Epithelial cell of esophagus (primary cell): ENCODE results near the gene LMO2.
"Not testable (repeated sequence)": the region's sequence is repeated elsewhere in the genome, so short reads cannot be mapped to it uniquely, and the experiment has no call there.

ENCODE experiments used
- DNase-seq: peaks from one replicate; pipeline ENCODE4 v3.0.0; 2010; ENCODE audit warnings: low read depth
- H3K4me3 ChIP-seq: 2 replicates; pipeline ENCODE4 v1.5.1; 2011; ENCODE audit warnings: mild to moderate bottlenecking, low read length, control low read depth
- TF ChIP-seq, protein P1 (sequence below): IDR thresholded peaks from 2 replicates; pipeline ENCODE4 v1.5.1; 2011; ENCODE audit warnings: low read depth, mild to moderate bottlenecking, low read length, control low read depth, inconsistent platforms; ENCODE audit not compliant: insufficient read depth; ENCODE audit errors: missing control alignments

LMO2 gene

DNA sequence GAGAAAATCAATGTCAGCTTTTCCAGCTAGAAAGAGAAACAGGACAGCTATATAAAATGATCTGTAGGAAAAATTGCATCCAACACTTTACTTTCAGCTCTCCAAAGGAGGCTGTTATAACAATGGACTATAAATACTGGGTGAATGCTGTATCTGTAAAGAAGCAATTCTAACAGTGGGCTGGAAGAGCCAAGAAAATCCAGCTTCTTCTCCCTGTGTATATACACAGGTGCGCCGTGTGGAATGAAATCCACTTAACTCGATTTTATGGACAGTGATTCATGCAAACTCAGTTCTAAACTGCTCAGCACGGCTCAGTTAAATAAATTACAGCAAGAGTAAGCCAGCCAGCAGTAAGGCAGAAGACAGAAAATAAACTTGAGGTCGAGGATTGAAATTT lies 32.5 kb upstream of the LMO2 start:
- no peak overlapping the region for H3K4me3 ChIP-seq
- TF ChIP-seq, protein P1, sequence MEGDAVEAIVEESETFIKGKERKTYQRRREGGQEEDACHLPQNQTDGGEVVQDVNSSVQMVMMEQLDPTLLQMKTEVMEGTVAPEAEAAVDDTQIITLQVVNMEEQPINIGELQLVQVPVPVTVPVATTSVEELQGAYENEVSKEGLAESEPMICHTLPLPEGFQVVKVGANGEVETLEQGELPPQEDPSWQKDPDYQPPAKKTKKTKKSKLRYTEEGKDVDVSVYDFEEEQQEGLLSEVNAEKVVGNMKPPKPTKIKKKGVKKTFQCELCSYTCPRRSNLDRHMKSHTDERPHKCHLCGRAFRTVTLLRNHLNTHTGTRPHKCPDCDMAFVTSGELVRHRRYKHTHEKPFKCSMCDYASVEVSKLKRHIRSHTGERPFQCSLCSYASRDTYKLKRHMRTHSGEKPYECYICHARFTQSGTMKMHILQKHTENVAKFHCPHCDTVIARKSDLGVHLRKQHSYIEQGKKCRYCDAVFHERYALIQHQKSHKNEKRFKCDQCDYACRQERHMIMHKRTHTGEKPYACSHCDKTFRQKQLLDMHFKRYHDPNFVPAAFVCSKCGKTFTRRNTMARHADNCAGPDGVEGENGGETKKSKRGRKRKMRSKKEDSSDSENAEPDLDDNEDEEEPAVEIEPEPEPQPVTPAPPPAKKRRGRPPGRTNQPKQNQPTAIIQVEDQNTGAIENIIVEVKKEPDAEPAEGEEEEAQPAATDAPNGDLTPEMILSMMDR = no peak
- no peak for DNase-seq

DNA sequence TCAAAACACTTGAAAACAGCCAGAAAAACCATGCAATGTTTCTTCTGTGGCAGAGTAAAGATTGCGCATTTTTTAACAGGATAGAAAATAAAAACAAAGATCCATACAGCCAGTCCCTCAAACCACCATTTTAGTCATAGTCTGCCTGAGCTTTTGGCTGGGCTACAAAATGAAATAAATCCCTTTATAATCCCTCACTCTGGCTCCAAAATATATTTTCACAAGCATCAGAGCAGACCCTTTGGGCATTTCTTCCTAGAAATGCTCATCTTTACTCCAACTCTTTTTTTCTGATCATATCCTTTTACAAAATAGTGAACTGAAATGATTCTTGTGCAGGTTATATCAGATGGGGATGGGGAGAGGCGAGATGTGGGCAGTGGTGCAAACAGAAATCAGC lies 31.8 kb upstream of the LMO2 start:
- DNase-seq = no peak
- H3K4me3 ChIP-seq = no peak overlapping the region
- TF ChIP-seq, protein P1 = no peak

DNA sequence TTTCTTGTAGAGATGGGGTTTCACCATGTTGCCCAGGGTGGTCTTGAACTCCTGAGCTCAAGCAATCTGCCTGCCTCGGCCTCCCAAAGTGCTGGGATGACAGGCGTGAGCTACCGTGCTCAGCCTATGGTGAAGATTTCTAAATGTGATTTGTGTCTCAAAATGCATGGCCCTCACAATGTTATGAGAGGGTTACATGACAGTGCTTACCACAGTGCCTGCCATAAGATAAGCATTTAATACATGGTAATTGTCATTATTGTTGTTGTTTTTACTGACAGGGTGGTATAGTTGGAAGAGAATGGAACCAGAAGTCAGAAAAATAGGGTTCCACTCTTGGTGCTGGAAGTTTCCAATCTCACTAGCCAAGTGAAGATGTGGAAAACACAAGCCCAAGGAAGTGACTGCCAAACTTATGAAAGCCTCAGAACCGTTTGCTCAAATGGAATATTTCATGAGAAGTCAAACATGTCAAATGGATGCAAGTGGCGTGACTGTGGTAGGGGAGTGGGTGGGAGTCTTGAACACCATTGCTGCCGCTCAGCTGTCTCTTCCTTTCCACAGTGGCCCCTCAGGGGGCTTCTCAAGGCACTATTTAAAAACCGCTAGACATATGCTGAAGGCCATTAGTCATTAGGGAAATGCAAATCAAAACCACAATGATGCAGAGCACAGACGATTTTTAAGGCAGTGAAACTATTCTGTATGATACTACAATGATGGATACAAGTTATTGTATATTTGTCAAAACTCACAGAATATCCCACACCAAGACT lies 29.1 kb upstream of the LMO2 start:
- no peak overlapping the region for H3K4me3 ChIP-seq
- TF ChIP-seq, protein P1 = no peak
- DNase-seq = no peak

DNA sequence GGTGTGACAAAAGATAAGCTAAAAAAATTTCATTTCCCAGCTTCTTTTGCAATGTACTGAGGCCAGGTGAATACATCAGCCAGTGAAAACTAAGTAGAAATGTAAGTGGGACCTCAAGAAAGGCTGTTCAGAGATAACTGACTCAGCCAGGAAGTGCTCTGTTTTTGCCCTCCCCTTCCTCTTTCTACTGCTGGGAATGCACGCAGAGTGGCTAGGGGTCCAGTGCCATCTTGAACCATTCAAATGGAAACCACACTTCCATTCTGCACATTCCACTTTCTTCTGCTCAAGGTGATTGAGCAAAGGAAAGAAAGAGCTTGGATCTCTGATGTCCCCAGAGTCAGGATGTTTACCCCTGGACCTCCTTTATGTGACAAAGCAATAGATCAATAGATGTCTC lies 27.8 kb upstream of the LMO2 start:
- no peak overlapping the region for H3K4me3 ChIP-seq
- TF ChIP-seq, protein P1 = no peak
- DNase-seq = no peak

DNA sequence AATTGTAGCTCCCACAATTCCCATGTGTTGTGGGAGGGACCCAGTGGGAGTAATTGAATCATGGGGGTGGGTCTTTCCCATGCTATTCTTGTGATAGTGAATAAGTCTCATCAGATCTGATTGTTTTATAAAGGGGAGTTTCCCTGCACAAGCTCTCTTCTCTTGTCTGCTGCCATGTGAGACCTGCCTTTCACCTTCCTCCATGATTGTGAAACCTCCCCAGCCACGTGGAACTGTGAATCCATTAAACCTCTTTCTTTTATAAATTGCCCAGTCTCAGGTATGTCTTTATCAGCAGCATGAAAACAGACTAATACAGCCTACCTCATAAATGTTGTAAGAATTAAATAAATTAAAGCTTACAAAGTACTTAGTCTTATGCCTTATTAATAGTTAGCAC lies 25.5 kb upstream of the LMO2 start:
- not testable (repeated sequence) for H3K4me3 ChIP-seq, DNase-seq

DNA sequence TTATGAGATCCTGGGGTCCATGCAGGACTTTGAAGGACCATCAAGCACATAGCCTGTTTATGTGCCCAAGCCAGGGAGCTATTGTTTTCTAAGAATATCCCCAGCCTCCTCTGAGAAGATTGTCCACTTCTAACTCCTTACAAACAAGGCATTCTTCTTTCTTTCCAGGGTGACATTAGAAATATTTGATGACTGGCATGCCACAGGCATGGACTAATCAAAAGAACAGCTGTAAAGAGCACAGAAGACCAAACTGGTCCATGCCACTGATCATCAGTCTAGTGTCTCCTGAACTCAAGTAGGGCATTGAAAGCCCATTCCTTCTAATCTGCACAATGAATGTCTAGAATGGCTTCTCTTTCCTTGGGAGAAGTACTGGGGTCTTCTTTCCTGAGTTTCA lies 24.9 kb upstream of the LMO2 start:
- DNase-seq = no peak
- TF ChIP-seq, protein P1 = no peak
- no peak overlapping the region for H3K4me3 ChIP-seq

DNA sequence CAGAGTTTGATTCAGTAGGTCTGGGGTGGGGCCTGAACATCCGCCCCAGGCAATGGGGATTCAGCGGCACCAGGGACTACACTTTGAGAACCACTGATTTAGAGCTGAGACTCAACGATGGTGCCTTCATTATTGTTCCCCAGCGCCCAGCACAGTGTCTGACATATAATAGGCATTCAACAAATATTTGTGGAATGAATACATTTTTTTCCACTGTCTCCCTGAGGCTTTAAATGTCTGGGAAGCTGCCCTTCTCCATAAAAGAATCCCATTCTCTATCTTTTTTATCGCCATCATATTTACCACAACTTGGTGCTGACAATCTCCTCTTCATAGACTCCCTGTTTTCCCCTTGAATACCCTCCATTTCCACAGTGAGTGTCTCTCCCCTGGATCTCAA lies 23.6 kb upstream of the LMO2 start:
- TF ChIP-seq, protein P1 = no peak
- no peak overlapping the region for H3K4me3 ChIP-seq
- DNase-seq = no peak
